K562 (cell line): ENCODE results near the gene OSGEP. TPM values are rescaled to one million over a fixed set of nuclear protein-coding genes. Genes with fewer than 3 reads are reported as not detected.

Experiments
- ATF1 ChIP-seq, 2 experiments: fragments of 450-650 bp in 1 of 2; IDR thresholded peaks; 2 replicates each; pipeline ENCODE4 v1.6.1; 2016; ENCODE audit warnings: missing compliant biosample characterization in 1 of 2, missing genetic modification characterization in 1 of 2
- BCOR ChIP-seq: fragments of 450-650 bp; IDR thresholded peaks from 2 replicates; pipeline ENCODE4 v1.6.1; 2016
- ESRRA ChIP-seq: fragments of 450-650 bp; IDR thresholded peaks from 2 replicates; pipeline ENCODE4 v1.6.1; 2014; ENCODE audit warnings: low read depth, mild to moderate bottlenecking, moderate library complexity, borderline replicate concordance
- FOXJ2 ChIP-seq: fragments of 200-800 bp; sonication (Bioruptor generic); IDR thresholded peaks from 2 replicates; pipeline ENCODE4 v1.6.1; 2016; ENCODE audit warnings: missing genetic modification characterization, missing compliant biosample characterization
- HNRNPH1 ChIP-seq: fragments of 200-400 bp; formaldehyde crosslinking; optimal IDR thresholded peaks from 2 replicates; pipeline ENCODE3; 2017; ENCODE audit warnings: low read depth, mild to moderate bottlenecking, low read length, moderate library complexity
- MAZ ChIP-seq, 2 experiments: fragments of 450-650 bp in 1 of 2; sonication (generic) in 1 of 2; formaldehyde crosslinking; IDR thresholded peaks in 1 of 2; conservative IDR thresholded peaks in 1 of 2; 2 replicates each; pipeline versions ENCODE4 v1.4.0 to v1.5.0; 2020; ENCODE audit warnings: mild to moderate bottlenecking in 1 of 2, missing genetic modification reagents in 1 of 2
- NELFE ChIP-seq: IDR thresholded peaks from 2 replicates; pipeline ENCODE4 v1.6.1; 2011; ENCODE audit warnings: mild to moderate bottlenecking; ENCODE audit not compliant: insufficient read depth, insufficient read length
- NR2C2 ChIP-seq, 2 experiments: fragments of 200-800 bp in 1 of 2; sonication (Bioruptor generic) in 1 of 2; sonication (generic) in 1 of 2; formaldehyde crosslinking in 1 of 2; IDR thresholded peaks; 2 replicates each; pipeline versions ENCODE4 v1.6.1 to v1.8.0; 2016 to 2022; ENCODE audit warnings: mild to moderate bottlenecking in 1 of 2, missing compliant biosample characterization in 1 of 2, missing genetic modification characterization in 1 of 2, missing genetic modification reagents in 1 of 2
- RBFOX2 ChIP-seq: fragments of 200-400 bp; formaldehyde crosslinking; IDR thresholded peaks from 2 replicates; pipeline ENCODE4 v1.6.1; 2017; ENCODE audit warnings: low read depth, mild to moderate bottlenecking, low read length, moderate library complexity
- SMARCA4 ChIP-seq: fragments of 450-650 bp; IDR thresholded peaks from 2 replicates; pipeline ENCODE4 v1.6.1; 2016
- SUPT5H ChIP-seq: fragments of 450-650 bp; IDR thresholded peaks from 2 replicates; pipeline ENCODE4 v1.6.1; 2016
- TCF3 ChIP-seq: sonication (generic); formaldehyde crosslinking; IDR thresholded peaks from 2 replicates; pipeline ENCODE4 v1.4.0; 2020; ENCODE audit warnings: mild to moderate bottlenecking, missing genetic modification reagents
- ZFX ChIP-seq: sonication (generic); formaldehyde crosslinking; IDR thresholded peaks from 2 replicates; pipeline ENCODE4 v1.8.0; 2022; ENCODE audit warnings: mild to moderate bottlenecking, missing genetic modification reagents, moderate library complexity
- ZNF282 ChIP-seq: sonication (generic); formaldehyde crosslinking; IDR thresholded peaks from 2 replicates; pipeline ENCODE4 v1.8.1; 2023; ENCODE audit warnings: missing genetic modification reagents
- ZNF696 ChIP-seq: fragments of 250-450 bp; sonication (Bioruptor Pico); conservative IDR thresholded peaks from 2 replicates; pipeline ENCODE4 v1.4.0; 2020; ENCODE audit warnings: mild to moderate bottlenecking, moderate library complexity
- polyA plus RNA-seq, 8 experiments: library from polyadenylated mRNA; depleted of rRNA in 4 of 8; stranded (reverse) in 5 of 8; unstranded in 3 of 8; fragments of >200 nt; fragmentation: Nextera tagmentation in 2 of 8; fragmentation: Illumina TruSeq in 1 of 8; extraction: Ambion mirVana in 2 of 8; extraction: Trizol in 1 of 8; gene quantifications; 2 replicates each; pipeline versions ENCODE4 v1.2.1 to v1.2.3, GENCODE V29; 2011 to 2014; ENCODE audit warnings: inconsistent platforms in 1 of 8, missing spikeins in 1 of 8
- total RNA-seq, 7 experiments: library from RNA; depleted of rRNA in 6 of 7; stranded (reverse); fragments of >200 nt in 6 of 7; fragmentation: Illumina TruSeq in 2 of 7; extraction: Trizol in 2 of 7; gene quantifications; 2 replicates each; pipeline versions ENCODE4 v1.2.1 to v1.2.3, GENCODE V29; 2011 to 2021; ENCODE audit warnings: low replicate concordance in 1 of 7
- TF ChIP-seq, protein P1 (sequence below), 3 experiments: IDR thresholded peaks in 2 of 3; conservative IDR thresholded peaks in 1 of 3; 2 replicates each; pipeline ENCODE4 v1.5.1; 2011 to 2012; ENCODE audit warnings: low read length in 3 of 3, mild to moderate bottlenecking in 3 of 3, control low read depth in 2 of 3, improper control_type of control experiment in 1 of 3, inconsistent platforms in 1 of 3, low read depth in 1 of 3, mixed read lengths in 1 of 3, moderate library complexity in 1 of 3; ENCODE audit not compliant: insufficient read depth in 2 of 3
- TF ChIP-seq, protein P2 (sequence below): fragments of 450-650 bp; conservative IDR thresholded peaks from 2 replicates; pipeline ENCODE4 v1.6.1; 2016; ENCODE audit warnings: missing genetic modification characterization, low read depth, mild to moderate bottlenecking, missing compliant biosample characterization, moderate library complexity
- TF ChIP-seq, protein P3 (sequence below), 2 experiments: IDR thresholded peaks in 1 of 2; conservative IDR thresholded peaks in 1 of 2; 2 replicates each; pipeline ENCODE4 v1.6.1; 2016; ENCODE audit warnings: low read depth in 2 of 2, mild to moderate bottlenecking in 1 of 2, missing compliant biosample characterization in 1 of 2, missing genetic modification characterization in 1 of 2, moderate library complexity in 1 of 2

Gene OSGEP
- total and polyA plus RNA-seq, 9 of the 15 experiments (the other 6 are each of a cell fraction or from before 2014, with no cell fraction given), result 32.1 to 59.2 (median 44.1) TPM

DNA sequence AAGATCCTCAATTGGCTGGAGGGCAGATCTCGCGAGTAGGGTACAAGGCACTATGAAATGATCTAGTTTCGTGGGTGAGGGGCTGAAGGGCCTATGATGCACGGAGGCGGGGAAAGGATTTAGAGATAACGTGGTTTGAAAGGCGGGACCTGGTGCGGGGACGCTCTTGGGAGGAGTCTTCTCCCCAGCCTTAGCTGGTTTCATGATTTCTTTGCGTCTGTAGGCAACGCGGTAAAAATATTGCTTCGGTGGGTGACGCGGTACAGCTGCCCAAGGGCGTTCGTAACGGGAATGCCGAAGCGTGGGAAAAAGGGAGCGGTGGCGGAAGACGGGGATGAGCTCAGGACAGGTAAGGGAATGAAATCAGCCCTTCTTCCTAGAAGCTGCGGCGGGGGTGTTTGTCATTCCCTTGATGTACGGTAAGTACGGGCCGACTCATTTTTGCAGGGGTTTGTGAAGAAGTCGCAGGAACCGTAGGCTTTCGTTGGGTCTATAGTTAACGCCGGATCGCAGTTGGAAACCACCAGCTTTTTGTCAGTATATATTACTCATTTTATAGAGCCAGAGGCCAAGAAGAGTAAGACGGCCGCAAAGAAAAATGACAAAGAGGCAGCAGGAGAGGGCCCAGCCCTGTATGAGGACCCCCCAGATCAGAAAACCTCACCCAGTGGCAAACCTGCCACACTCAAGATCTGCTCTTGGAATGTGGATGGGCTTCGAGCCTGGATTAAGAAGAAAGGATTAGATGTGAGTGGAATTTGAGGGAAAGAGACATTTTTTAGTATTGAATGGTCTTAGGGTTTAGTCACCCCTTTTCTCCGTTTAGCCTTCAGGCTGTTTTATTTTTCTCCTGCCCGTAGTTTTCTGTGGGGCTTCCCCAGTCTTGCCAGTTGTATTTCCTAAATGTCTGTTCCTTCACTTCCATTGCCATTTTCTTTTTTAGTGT is 1.0 kb upstream of the OSGEP start (continued):
- TF ChIP-seq, protein P1, sequence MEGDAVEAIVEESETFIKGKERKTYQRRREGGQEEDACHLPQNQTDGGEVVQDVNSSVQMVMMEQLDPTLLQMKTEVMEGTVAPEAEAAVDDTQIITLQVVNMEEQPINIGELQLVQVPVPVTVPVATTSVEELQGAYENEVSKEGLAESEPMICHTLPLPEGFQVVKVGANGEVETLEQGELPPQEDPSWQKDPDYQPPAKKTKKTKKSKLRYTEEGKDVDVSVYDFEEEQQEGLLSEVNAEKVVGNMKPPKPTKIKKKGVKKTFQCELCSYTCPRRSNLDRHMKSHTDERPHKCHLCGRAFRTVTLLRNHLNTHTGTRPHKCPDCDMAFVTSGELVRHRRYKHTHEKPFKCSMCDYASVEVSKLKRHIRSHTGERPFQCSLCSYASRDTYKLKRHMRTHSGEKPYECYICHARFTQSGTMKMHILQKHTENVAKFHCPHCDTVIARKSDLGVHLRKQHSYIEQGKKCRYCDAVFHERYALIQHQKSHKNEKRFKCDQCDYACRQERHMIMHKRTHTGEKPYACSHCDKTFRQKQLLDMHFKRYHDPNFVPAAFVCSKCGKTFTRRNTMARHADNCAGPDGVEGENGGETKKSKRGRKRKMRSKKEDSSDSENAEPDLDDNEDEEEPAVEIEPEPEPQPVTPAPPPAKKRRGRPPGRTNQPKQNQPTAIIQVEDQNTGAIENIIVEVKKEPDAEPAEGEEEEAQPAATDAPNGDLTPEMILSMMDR (IDR thresholded peaks at IDR 0.05 in 2 of 3, conservative IDR thresholded peaks at IDR 0.05 in 1 of 3; ENCODE audit: insufficient read depth in 2 of 3, low read depth in 1 of 3, low read length in 3 of 3), result no peak
- TF ChIP-seq ESRRA (no peak; the same call in 1 of the 2 replicates), ZNF696 (CRISPR knock-in tag) (no peak), BCOR (peak; percentile 38; the same call in 1 of the 2 replicates), NELFE (no peak), ZFX (CRISPR knock-in tag) (peak; percentile 41; the same call in 1 of the 2 replicates), FOXJ2 (tag) (0 out of 2 replicates have a peak, but pooled peaks have one; percentile 3), SMARCA4 (peak; percentile 56; the same call in 1 of the 2 replicates), RBFOX2 (peak; percentile 14; the same call in 1 of the 2 replicates), ZNF282 (CRISPR knock-in tag) (no peak), SUPT5H (peak; percentile 60), MAZ (CRISPR knock-in tag; conservative IDR thresholded peaks at IDR 0.05 in 1 of 2, IDR thresholded peaks at IDR 0.05 in 1 of 2) (peak; percentile 0 to 9; a peak in 1 of 4 replicates), ATF1 (CRISPR knock-in tag; IDR thresholded peaks at IDR 0.05) (no peak), ATF1 (tag; IDR thresholded peaks at IDR 0.05) (peak; percentile 84), TCF3 (CRISPR knock-in tag) (0 out of 2 replicates have a peak, but pooled peaks have one; percentile 30), NR2C2 (CRISPR knock-in tag; IDR thresholded peaks at IDR 0.05) (no peak), NR2C2 (tag; IDR thresholded peaks at IDR 0.05) (peak; percentile 3; the same call in 1 of the 2 replicates), HNRNPH1 (no peak)
- TF ChIP-seq, protein P2, sequence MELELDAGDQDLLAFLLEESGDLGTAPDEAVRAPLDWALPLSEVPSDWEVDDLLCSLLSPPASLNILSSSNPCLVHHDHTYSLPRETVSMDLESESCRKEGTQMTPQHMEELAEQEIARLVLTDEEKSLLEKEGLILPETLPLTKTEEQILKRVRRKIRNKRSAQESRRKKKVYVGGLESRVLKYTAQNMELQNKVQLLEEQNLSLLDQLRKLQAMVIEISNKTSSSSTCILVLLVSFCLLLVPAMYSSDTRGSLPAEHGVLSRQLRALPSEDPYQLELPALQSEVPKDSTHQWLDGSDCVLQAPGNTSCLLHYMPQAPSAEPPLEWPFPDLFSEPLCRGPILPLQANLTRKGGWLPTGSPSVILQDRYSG (tag), result no peak
- TF ChIP-seq, protein P3, sequence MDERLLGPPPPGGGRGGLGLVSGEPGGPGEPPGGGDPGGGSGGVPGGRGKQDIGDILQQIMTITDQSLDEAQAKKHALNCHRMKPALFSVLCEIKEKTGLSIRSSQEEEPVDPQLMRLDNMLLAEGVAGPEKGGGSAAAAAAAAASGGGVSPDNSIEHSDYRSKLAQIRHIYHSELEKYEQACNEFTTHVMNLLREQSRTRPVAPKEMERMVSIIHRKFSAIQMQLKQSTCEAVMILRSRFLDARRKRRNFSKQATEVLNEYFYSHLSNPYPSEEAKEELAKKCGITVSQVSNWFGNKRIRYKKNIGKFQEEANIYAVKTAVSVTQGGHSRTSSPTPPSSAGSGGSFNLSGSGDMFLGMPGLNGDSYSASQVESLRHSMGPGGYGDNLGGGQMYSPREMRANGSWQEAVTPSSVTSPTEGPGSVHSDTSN (CRISPR knock-in tag; IDR thresholded peaks at IDR 0.05; ENCODE audit: low read depth), result no peak
- TF ChIP-seq, protein P3 (tag; conservative IDR thresholded peaks at IDR 0.05; ENCODE audit: low read depth), result no peak
